GM19025 (cell line): Measurements from ENCODE around the gene RNU6-8.

Experiments
- ATAC-seq: cut with Tn5 transposase; IDR thresholded peaks from one replicate; pipeline ENCODE4 v1.9.1; 2021; ENCODE audit warnings: mild to moderate bottlenecking, low read depth, moderate library complexity; ENCODE audit not compliant: unreplicated experiment

The RNU6-8 gene

GRCh38 chr14:32205984-32206383 lies 2.9 kb upstream of the RNU6-8 start:
- no peak for ATAC-seq

GRCh38 chr14:32205554-32205953 lies 2.5 kb upstream of the RNU6-8 start:
- no peak for ATAC-seq

DNA sequence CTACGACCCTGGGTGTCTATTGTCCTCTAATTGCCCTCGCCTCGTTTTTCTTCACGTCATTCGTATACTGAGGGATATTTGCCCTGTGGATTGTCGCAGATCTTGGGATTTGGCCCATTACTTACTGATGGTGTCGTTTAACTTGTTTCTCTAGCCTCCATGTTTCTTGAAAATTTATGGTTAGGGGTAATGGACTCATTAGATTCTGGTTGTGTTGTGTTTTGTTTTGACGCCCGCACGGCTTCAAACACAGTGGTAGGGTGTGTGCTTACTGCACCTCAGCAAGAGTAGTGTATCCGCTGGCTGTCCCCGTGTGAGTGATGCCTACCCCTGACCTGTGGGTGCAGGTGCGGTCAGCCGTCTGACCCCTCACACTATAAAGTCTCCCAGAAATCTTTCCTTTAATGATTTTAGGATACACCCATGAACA lies 874 bp upstream of the RNU6-8 start:
- no peak for ATAC-seq

- no peak for ATAC-seq
Observed at GRCh38 chr14:32202491-32202997, 525 bp downstream of the RNU6-8 start.

- no peak for ATAC-seq
Observed at GRCh38 chr14:32201816-32202490, 1.1 kb downstream of the RNU6-8 start, which contains the start of gene RNU6-7. Gene RNU6-7 (plus strand): TSS chr14:32202045.

DNA sequence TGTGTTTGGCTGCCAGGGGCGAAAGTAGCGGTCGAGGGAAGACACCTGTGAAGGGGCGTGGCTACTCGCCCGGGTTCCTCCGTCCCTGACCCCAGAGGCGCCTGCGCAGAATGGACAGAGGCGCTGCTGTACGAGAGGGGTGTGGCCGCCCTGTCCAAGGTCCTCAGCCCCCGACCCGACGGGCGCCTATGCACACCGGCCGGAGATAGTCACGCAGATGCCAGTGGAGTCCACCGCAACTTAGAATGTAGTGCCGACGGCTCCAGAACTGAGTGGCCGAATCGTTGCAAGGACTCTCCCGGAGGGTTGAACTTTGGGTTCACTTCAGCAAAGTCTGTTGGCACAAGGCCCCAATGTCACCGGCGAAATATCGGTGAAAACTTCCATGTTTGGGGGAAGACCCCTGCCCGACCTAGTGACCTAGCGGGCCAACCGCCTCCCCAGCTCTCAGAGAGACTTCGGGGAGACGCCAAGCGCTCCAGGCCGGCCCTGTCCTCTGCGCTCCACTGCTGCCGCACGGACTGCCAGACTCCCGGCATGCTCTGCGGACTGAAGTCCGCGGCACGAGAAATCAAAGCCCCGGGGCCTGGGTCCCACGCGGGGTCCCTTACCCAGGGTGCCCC lies 1.8 kb downstream of the RNU6-8 start:
- peak; percentile 49 for ATAC-seq

- ATAC-seq = peak; percentile 0
Observed at GRCh38 chr14:32200368-32201192, 2.5 kb downstream of the RNU6-8 start.

DNA sequence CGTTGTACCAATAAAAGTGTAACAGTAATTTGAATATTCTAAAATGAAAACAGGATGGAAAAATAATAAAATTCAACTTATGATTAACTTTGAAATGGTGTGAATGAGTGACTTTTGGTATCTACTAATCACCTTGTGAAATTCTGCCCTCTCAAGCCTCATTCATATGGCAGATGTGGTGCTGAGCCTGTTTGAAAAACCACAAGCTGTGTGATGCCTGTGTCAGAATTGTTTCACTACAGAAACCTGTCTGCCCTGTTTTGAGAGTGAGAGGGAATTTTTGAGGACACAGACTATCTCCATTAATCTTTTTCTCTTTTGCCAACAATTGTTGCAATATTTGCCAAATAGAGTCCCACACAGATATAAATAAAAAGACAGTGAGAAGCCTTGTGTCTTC lies 5.2 kb downstream of the RNU6-8 start:
- peak; percentile 39 for ATAC-seq

- ATAC-seq = no peak
Observed at GRCh38 chr14:32195636-32196035, 7.4 kb downstream of the RNU6-8 start.

GRCh38 chr14:32193532-32193931 lies 9.5 kb downstream of the RNU6-8 start:
- ATAC-seq = no peak

DNA sequence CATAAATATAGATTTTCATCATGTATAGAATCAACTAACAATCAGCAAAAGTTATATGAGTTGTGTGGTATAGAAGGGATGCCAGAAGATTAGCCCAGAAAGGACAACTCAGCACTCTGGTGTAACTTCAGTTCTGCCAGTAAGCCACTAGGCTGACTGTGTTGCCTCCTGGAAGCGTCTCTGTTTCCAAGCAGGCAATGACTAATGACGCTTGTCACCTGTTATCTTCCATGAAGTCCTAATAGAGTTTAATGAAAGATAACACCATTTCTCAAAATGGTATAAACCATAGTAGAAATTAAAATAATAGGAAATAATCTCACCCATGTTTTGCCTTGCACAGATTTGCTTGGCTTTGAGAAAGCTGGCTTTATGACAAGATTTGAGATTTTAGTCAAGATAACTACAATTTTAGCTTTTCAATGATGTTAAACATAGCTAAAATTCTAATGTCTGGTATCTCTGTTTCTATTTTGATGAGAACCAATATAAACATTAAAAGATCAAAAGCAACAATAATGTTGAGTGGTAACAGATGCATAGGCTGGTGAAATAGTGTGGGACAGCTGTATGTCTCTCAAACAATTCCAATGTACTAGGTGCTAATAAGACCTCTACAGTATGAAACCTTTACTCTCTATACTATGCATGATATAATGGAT lies 10.2 kb downstream of the RNU6-8 start:
- no peak for ATAC-seq

- no peak for ATAC-seq
Observed at GRCh38 chr14:32190673-32191072, 12.4 kb downstream of the RNU6-8 start.

DNA sequence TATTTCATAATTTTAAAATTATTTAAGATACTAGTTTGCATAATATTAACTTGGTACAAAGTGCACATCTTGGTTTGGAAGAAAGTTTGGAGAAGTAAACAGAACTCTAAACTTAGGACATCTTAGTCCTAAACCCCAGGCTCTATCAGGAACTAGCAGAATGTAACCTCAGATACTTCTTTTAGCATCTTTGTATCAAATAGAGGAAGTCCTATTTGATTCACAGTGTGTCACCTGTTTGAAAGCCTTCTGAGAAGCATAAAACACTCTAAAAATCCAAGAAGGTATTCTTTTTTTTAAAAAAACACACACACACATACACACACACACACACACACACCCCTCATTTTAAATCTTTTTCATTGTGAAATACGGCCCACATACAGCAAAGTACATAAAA lies 13.3 kb downstream of the RNU6-8 start:
- no peak for ATAC-seq

GRCh38 chr14:32186248-32186647 lies 16.8 kb downstream of the RNU6-8 start:
- no peak for ATAC-seq

DNA sequence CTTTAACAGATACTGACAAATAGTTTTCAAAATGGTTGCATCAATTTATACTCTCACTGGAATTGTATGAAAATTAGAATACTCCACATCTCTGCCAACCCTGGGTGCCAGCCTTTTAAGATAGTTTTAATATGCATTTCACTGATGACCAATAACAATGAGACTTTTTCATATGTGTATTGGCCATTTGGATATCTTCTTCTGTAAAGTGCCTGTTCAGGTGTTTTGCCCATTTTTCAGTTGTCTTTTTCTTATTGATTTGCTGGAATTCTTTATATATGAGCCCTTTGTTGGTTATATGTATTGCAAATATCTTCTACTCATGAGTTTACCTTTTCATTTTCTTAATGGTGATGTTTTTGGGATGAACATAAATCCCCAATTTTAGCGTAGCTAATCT lies 18.0 kb downstream of the RNU6-8 start:
- no peak for ATAC-seq

DNA sequence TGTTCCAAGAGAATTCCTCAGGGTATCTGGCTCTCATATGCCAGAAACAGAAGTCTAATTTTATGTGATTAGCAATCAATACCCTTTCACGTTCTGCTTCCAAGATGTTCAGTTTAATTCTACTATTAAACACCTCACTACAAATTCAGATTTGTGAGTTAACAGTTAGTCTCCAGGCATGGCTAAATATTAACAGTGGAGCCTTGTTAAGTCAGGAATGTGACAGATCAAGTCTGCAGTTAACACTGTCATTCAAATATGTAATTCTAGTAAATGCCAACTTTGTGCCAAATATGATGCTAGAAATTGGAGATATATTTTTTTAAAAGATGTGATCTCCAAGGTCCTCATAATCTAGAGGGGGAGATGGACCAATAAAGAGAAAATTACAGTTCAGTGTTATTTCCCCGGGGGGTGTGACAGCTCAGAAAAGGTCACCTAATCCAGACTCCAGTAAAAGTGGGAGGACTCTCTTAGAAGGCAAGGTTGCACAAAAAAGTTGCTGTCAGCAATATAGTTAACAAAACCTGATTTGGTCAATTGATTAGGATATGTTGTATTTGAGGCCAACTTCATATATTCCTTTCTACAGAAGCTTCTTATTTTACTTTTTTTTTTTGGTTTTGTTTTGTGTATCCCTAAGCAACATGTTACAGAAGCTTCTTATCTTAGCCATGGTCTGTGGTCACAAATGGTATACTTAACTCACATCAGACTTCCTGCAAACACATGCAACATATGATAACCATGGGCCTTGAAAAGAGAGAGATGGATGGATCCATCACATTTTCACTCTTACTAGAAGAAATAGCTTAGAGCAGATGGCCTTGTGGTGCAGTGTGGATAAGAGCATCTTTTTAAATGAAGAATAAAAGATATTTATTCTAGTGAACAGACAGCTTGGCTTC lies 19.7 kb downstream of the RNU6-8 start:
- ATAC-seq = no peak

GRCh38 chr14:32171469-32171868 lies 31.6 kb downstream of the RNU6-8 start:
- no peak for ATAC-seq

DNA sequence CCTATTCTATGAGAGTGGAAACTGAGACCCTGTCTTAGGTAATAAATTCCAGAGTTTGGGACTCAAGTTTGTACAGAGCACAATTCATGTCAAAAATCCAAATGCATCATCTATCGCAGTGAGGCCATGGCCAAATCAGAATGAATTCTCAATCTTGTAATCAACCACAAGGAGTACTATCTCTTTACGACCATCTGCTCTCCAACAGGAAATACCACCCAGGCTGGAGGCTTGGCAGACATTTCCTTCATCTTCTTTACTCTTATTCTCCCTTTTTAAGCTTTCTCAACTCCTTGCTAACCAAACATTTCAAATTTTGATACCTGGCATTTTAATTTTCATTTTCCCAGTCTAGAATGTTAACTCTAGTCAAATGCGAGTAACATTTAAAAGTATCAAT lies 33.9 kb downstream of the RNU6-8 start:
- no peak for ATAC-seq

DNA sequence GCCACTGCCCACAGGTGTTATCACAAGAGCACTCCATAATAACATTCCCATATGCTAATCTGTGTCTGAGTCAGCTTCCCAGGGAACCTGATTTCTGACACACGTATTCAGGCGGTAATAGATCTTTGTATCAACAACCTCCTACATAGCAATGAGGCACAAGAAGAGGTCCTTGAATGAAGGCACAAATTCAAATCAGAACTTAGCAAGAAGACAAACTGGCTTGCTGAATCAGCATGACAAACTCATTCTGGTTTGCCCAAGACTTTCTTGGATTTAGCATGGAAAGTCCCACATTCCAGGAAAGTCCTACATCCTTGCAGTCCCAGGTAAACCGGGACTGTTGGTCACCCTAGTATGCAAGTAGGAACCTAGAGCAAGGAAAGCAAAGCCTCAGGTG lies 35.2 kb downstream of the RNU6-8 start:
- no peak for ATAC-seq

DNA sequence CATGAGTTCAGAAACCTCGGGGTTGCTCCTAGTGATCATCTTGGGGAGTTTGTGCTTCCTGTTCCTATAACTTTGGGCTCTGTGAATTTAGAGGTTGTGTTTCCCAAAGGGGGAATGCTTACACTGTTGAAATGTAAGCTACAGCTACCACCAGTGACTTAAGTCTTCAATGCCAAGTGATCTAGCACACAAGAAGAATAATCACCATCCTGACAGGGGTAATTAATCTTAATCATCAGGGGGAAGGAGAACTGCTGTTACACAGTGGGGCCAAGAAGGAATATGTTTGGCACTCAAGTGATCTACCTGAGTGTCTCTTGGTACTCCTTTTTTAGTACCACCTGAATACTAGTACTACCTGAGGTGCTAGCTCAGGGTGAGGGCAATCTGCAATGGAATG lies 36.1 kb downstream of the RNU6-8 start:
- ATAC-seq = no peak
